ENCODE measurements around the gene ATP5IF1. TPM values are rescaled to one million over a fixed set of nuclear protein-coding genes. Genes with fewer than 3 reads are reported as not detected.

ATP5IF1 gene
- total and polyA plus RNA-seq, 9 of the 15 experiments (the other 6 are each of a cell fraction or from before 2014, with no cell fraction given) = 292 to 1,422 (median 388) TPM

DNA sequence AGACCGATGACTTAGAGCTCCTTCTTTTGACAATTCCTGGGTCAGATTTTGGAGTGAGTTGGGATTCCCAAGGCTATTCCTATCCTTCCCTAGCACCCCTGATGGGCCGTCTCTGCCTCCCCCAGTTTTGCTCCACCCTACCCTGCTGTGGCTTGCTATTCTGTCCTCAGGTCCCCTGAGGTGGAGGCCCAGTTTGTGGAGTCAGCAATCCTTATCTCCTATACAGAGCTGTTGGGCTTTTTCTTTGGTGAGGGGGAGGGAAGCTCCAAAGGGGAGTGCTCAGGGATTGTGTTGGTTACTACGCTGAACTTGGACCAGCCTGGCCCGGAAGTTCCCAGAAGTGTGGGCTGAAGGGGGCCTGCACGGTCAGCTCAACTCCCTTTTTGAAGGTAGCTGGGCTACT, 31.0 kb downstream of the ATP5IF1 start (continued):
- TF ChIP-seq, protein P1, sequence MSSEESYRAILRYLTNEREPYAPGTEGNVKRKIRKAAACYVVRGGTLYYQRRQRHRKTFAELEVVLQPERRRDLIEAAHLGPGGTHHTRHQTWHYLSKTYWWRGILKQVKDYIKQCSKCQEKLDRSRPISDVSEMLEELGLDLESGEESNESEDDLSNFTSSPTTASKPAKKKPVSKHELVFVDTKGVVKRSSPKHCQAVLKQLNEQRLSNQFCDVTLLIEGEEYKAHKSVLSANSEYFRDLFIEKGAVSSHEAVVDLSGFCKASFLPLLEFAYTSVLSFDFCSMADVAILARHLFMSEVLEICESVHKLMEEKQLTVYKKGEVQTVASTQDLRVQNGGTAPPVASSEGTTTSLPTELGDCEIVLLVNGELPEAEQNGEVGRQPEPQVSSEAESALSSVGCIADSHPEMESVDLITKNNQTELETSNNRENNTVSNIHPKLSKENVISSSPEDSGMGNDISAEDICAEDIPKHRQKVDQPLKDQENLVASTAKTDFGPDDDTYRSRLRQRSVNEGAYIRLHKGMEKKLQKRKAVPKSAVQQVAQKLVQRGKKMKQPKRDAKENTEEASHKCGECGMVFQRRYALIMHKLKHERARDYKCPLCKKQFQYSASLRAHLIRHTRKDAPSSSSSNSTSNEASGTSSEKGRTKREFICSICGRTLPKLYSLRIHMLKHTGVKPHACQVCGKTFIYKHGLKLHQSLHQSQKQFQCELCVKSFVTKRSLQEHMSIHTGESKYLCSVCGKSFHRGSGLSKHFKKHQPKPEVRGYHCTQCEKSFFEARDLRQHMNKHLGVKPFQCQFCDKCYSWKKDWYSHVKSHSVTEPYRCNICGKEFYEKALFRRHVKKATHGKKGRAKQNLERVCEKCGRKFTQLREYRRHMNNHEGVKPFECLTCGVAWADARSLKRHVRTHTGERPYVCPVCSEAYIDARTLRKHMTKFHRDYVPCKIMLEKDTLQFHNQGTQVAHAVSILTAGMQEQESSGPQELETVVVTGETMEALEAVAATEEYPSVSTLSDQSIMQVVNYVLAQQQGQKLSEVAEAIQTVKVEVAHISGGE (CRISPR knock-in tag; IDR thresholded peaks at IDR 0.05) = 0 out of 6 replicates have a peak, but pooled peaks of 1 of the 3 experiments have one; percentile 41
- TF ChIP-seq LEF1 (IDR thresholded peaks at IDR 0.05) (peak; percentile 88; the same call in 1 of the 2 replicates), PHF21A (IDR thresholded peaks at IDR 0.05; ENCODE audit: borderline replicate concordance, low read depth) (peak; percentile 53; the same call in 1 of the 2 replicates), EHMT2 (IDR thresholded peaks at IDR 0.05) (peak; percentile 21; the same call in 1 of the 2 replicates), GATA2 (CRISPR knock-in tag; IDR thresholded peaks at IDR 0.05) (peak; percentile 93), MIER1 (IDR thresholded peaks at IDR 0.05; ENCODE audit: low read depth) (no peak), RNF2 (IDR thresholded peaks at IDR 0.05) (peak; percentile 57; the same call in 1 of the 2 replicates), ADNP (tag; IDR thresholded peaks at IDR 0.05) (peak; percentile 52; the same call in 1 of the 2 replicates), ZFX (CRISPR knock-in tag; IDR thresholded peaks at IDR 0.05) (peak; percentile 44; the same call in 1 of the 2 replicates), NR3C1 (CRISPR knock-in tag; IDR thresholded peaks at IDR 0.05) (no peak), ELF4 (CRISPR knock-in tag; IDR thresholded peaks at IDR 0.05) (no peak), MAFF (IDR thresholded peaks at IDR 0.05; ENCODE audit: low read length) (peak; percentile 98), GABPA (tag; conservative IDR thresholded peaks at IDR 0.05; ENCODE audit: low read depth) (peak; percentile 54), MTA3 (IDR thresholded peaks at IDR 0.05; ENCODE audit: borderline replicate concordance) (peak; percentile 73; the same call in 1 of the 2 replicates), SMARCA4 (IDR thresholded peaks at IDR 0.05) (peak; percentile 77), PHF8 (IDR thresholded peaks at IDR 0.05; ENCODE audit: borderline replicate concordance, low read length) (peak; percentile 26; the same call in 1 of the 2 replicates), TEAD4 (IDR thresholded peaks at IDR 0.05; ENCODE audit: low read length) (peak; percentile 57; the same call in 1 of the 2 replicates), TEAD4 (CRISPR knock-in tag; IDR thresholded peaks at IDR 0.05; ENCODE audit: borderline replicate concordance) (no peak), NCOR1 (IDR thresholded peaks at IDR 0.05) (peak; percentile 83), HDAC3 (IDR thresholded peaks at IDR 0.05; ENCODE audit: borderline replicate concordance, partially characterized antibody) (peak; percentile 47)
- TF ChIP-seq, protein P2, sequence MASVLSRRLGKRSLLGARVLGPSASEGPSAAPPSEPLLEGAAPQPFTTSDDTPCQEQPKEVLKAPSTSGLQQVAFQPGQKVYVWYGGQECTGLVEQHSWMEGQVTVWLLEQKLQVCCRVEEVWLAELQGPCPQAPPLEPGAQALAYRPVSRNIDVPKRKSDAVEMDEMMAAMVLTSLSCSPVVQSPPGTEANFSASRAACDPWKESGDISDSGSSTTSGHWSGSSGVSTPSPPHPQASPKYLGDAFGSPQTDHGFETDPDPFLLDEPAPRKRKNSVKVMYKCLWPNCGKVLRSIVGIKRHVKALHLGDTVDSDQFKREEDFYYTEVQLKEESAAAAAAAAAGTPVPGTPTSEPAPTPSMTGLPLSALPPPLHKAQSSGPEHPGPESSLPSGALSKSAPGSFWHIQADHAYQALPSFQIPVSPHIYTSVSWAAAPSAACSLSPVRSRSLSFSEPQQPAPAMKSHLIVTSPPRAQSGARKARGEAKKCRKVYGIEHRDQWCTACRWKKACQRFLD (CRISPR knock-in tag; IDR thresholded peaks at IDR 0.05) = peak; percentile 50; the same call in 1 of the 2 replicates
- TF ChIP-seq, protein P3, sequence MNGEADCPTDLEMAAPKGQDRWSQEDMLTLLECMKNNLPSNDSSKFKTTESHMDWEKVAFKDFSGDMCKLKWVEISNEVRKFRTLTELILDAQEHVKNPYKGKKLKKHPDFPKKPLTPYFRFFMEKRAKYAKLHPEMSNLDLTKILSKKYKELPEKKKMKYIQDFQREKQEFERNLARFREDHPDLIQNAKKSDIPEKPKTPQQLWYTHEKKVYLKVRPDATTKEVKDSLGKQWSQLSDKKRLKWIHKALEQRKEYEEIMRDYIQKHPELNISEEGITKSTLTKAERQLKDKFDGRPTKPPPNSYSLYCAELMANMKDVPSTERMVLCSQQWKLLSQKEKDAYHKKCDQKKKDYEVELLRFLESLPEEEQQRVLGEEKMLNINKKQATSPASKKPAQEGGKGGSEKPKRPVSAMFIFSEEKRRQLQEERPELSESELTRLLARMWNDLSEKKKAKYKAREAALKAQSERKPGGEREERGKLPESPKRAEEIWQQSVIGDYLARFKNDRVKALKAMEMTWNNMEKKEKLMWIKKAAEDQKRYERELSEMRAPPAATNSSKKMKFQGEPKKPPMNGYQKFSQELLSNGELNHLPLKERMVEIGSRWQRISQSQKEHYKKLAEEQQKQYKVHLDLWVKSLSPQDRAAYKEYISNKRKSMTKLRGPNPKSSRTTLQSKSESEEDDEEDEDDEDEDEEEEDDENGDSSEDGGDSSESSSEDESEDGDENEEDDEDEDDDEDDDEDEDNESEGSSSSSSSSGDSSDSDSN (IDR thresholded peaks at IDR 0.05; ENCODE audit: borderline replicate concordance in 1 of 2, low read depth in 2 of 2, low read length in 2 of 2) = peak; percentile 47 to 88; a peak in 1 of 4 replicates

All from K562 (cell line).